HG02571 (cell line): Measurements from ENCODE around the gene FILIP1L.

Experiments
- ATAC-seq: cut with Tn5 transposase; IDR thresholded peaks from one replicate; pipeline ENCODE4 v1.9.1; 2021; ENCODE audit warnings: mild to moderate bottlenecking, moderate library complexity; ENCODE audit not compliant: unreplicated experiment

Gene FILIP1L

GRCh38 chr3:99929745-99930139 is 184.6 kb downstream of the FILIP1L start:
- ATAC-seq: no peak

DNA sequence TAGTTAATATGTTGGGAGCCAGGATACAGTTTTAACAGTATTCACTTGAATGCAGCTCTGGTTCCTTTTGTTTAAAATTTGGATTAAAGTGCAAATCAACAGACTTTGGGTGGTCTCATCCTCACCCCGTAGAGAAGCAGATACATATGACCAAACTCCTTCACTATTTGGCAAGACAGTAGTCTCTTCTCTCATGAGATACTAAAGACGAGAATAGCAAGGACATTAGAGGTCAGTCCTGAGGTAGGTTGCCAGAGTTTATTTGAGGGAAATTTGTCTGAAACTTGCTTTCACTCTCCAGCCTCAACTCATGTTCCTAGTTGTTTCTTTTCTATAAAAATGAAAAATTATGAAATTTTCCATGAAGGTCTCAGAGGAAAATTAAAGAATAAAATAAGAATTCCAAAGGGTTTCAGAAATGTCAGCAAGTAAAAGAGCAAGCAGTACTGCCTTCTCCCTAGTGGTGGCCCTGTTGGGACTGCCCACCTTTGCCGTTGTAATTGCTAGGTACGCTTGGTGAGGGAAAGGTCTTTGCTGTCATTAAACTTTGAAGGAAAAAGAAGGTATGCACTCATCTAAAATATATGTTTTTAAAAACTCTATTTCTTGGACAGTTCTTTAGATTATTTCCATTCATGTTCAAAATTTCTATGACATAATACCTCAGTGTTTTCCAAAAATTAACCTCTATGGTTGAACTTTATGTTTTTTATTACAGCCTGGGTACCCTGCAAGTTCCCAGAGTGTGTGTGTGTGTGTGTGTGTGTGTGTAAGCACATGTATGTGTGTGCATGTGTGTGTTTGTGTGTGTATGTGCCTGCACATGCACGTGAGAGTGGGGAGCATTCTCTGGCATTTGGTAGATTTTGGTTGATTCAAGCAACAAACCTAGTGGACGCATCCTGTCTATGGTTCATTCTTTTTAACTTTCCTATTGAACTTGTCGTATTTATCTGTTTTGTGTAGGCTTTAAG is 185.2 kb downstream of the FILIP1L start:
- no peak for ATAC-seq

DNA sequence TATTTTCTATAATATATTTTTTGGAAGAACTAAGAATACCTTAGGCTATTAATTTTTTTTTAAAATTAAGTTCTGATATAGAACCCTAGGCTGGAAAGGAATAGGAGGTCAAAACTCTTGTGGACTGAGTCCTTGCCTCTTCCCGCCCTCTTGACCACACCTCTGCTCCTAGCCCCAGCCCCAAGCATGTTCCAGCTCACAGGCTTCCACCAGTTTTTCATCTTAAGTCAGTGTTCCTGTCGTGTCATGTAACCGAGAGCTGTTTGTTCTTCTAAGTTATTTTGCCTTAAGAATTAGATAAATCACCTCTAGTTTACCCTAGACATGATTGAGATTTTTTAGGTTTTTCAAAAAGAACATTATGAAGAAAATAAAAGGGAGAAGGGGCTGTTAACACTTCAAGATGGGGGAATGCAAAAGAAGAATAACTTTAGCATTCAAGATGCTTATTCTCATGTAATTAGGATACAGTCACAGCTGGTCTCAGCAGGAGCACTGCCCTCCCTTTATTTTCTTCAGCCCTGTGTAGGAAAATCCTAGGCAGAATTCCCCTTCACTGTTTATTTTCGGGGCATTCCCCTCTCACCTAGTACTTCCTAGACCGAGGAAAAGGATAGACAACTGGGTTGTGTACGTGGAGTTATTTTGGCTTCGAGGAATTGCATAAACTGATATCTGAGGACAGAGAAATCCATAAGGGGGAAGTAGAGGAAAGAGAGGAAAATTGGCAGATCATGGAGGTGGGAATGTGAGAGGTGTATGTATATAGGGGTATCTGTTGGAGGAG is 186.4 kb downstream of the FILIP1L start:
- no peak for ATAC-seq

GRCh38 chr3:99925584-99926230 is 188.6 kb downstream of the FILIP1L start:
- ATAC-seq: no peak

GRCh38 chr3:99923873-99924272 is 190.4 kb downstream of the FILIP1L start:
- no peak for ATAC-seq

GRCh38 chr3:99921986-99922385 is 192.3 kb downstream of the FILIP1L start:
- no peak for ATAC-seq

GRCh38 chr3:99921377-99921695 is 193.0 kb downstream of the FILIP1L start:
- ATAC-seq: no peak

GRCh38 chr3:99920481-99921376 is 193.6 kb downstream of the FILIP1L start:
- no peak for ATAC-seq

DNA sequence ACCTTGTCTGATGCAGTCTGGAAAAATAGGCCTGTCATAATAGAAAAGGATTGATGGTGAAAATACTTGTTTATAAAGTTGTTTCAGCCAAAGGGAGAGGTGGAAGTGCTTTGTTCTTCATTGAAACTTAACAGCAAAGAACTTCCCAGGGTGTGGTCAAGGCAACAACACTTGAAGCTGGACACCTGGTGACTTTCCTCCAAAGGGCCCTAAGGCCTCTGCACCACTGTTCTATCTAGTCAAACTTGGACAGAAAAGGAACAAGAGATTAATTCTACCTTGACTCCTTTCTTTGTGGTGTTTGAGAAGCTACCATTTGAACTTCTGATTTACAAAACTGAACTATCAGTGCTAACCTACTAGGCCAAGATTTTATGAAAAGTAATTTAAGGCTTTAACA is 194.6 kb downstream of the FILIP1L start:
- no peak for ATAC-seq

DNA sequence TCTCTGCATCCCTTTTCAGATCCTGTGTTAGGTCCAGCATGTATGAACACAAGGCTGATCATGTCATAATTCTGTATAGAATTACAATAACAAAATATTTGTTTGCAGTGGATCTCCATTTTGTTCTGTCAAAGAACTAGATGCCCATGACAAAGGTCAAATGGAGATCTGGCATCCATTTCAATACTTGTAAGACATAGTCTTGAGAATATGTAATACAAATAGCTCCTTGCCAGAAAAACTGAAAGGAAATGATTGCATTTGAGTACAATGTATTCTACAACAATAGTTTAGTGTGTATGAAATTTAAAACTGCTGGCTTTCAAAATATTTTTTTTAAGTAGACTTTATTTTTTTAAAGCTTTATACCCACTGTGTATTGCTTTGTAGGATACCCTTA is 195.6 kb downstream of the FILIP1L start:
- no peak for ATAC-seq

DNA sequence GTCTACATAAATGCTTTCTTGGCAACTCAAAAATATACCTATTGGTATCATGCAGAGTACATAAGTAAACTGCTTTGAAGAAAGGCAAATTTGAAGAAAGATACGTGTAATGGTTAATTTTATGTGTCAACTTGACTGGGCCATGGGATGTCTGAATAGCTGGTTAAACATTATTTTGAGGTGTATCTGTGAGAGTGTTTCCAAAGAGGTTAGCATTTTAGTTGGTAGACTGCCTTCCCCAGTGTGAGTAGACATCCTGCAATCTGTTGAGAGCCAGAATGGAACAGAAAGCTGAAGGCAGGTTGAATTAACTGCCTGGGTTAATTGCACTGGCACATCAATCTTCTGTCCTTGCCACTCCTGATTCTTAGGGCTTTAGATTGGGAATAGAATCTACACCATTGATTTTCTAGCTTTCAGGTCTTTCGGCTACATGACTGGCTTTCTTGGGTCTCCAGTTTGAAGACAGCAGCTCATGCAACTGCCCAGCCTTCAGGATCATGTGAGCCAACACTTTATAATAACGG is 198.3 kb downstream of the FILIP1L start:
- ATAC-seq: no peak

DNA sequence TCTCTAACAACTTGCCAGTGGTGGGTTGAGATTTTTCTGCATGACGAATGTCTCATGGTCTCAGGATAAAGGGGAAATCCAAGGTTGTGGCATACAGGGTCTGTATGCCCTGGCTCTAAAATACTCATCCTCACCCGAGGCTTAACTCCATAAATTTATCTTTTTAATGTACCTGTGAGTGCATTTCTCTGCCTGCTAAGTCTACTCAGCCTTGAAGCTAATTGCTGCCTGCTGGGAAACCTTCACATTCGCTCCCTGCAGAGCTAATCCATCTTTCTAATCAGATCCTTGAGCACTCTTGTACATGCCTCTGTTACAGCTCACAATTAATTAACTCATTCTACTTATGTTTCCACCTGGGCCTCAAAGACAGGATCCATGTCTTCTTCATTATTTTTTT is 202.9 kb downstream of the FILIP1L start:
- no peak for ATAC-seq

DNA sequence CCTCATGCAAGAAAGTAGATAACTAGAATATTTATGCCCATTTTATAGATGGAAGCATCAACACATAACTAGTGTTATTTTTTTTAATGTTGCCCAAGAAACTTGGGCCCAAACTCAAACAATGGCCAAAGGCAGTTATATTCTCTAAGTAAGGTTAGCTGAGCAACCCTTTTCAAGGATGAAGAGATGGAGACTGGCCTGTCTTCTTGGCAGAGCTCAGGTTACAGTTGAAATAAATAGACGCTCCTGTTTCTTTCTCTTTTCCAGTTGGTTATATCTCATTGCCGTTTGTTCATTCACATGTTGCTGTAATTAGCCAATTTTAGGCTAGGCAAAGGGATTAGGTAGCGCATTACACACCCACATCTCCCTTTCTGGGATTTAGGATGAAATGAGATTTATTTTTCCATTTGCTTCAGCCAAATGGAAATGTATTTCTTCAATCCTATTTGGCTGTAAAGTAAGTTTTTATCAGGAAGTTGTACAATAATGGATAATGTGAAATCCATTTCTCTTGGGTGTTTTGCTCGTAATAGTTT is 203.5 kb downstream of the FILIP1L start:
- ATAC-seq: no peak

GRCh38 chr3:99909714-99910495 is 204.4 kb downstream of the FILIP1L start:
- no peak for ATAC-seq

- no peak for ATAC-seq
These were observed 206.2 kb downstream of the FILIP1L start for GRCh38 chr3:99907959-99908544.

- no peak for ATAC-seq
These were observed 210.4 kb downstream of the FILIP1L start for GRCh38 chr3:99903869-99904268.

GRCh38 chr3:99902091-99902490 is 212.2 kb downstream of the FILIP1L start:
- no peak for ATAC-seq

GRCh38 chr3:99901200-99901926 is 212.9 kb downstream of the FILIP1L start:
- ATAC-seq: no peak
